GM18526 (cell line): Measurements from ENCODE around the gene P4HTM.

Experiments used
- POLR2A ChIP-seq: IDR thresholded peaks from 3 replicates; pipeline ENCODE4 v1.6.1; 2011; ENCODE audit not compliant: insufficient read length; ENCODE audit errors: extremely low read depth

Gene P4HTM

DNA sequence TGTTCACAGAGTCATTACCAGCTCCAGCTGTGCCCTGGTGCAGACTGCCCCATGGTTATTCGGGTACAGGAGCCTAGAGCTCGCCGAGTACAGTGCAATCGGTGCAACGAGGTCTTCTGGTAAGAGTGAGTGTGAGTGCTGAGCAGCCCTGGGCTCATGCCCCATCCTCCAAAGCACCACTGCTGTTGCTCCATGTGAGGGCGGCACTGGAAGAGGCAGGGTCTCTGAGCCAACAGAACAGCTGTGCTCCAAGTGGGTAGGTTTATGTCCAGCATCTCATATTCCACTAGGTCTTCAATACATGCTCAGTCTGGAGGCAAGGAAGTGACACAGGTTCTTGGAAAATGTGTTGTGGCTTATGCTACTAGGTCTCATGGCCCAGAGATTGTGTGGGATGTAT is 19.5 kb upstream of the P4HTM start:
- no peak for TF ChIP-seq POLR2A

DNA sequence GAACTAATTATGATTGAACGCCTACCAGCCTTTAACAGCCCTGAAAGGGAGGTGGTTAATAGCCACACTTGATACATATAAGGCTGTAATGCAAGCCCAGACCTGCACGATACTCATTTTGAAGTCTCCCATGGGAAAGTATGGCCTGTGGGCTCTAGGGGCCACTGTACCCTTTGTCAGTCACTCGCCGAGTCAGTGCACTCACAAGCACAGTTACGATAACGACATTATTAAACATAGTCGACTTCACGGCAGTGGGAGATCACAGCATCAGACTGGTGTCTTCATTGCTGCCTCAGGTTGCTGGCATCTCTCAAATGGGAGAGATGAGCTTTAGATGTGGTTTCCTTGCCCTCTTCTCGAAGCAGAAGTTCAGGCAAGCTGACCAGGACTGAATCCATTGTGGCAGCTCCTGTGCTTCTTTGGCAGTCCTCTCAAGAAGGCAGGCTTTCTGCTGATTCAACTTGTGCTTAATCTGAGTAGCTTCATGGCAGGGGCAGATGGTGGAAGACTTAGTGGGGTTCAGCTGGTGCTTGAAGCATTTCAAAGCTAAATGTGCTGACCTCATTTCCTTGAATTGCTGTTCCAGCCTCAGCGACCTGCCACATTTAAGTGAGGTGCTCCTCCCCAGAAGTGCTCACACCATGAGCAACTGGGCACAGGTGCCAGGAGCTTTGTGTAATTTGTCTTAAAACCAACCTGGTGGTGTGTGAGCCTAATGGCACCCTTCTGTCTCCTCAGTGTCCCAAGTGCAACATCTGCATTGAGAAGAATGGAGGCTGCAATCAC is 15.8 kb upstream of the P4HTM start:
- TF ChIP-seq POLR2A = no peak

DNA sequence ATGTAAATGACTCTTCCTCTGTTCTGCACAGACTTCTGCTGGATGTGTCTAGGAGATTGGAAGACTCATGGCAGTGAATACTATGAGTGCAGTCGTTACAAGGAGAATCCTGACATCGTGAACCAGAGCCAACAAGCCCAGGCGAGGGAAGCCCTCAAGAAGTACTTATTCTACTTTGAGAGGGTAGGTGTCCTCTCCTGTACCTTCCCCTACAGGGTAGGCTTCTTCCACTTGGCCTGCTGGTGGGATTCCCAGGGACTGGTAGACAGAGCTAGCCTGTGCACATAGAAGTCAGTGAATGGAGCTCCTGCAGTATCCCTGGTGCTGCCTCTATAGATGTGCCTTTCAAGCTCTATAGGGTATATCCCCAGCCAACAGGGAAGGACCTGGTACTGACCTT is 10.6 kb upstream of the P4HTM start:
- no peak for TF ChIP-seq POLR2A

DNA sequence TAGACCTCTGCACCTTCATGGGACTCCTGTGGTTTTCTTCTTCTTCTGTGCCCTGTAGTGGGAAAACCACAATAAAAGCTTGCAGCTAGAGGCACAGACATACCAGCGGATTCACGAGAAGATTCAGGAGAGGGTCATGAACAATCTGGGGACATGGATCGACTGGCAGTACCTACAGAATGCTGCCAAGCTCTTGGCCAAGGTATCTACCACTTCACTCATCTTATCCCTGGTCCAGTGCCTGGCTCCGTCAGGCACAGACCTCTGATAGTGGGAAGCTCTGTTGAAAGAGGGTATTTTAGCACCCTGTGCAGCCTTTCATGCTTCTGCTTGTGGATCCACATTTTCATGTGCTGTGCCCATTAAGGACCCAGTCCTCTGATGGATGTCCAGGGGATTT is 9.7 kb upstream of the P4HTM start:
- TF ChIP-seq POLR2A = no peak

DNA sequence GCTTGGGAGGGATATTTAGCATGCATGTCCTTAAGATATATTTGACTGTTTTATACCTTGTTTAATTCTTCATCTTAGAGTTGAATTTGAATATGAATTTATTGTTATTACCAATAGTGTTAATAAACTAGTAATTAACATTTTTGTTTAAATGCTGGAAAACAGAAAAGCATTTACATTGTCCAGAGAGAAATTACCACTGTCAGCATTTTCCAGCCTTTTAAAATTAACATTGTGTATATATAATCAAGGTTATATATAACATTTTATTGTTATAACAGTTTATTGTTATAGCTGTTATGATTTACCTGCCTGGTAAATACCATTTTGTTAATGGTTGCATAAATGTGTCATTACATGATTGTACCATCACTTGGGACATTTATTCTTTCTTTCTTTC is 8.0 kb upstream of the P4HTM start:
- TF ChIP-seq POLR2A = no peak

DNA sequence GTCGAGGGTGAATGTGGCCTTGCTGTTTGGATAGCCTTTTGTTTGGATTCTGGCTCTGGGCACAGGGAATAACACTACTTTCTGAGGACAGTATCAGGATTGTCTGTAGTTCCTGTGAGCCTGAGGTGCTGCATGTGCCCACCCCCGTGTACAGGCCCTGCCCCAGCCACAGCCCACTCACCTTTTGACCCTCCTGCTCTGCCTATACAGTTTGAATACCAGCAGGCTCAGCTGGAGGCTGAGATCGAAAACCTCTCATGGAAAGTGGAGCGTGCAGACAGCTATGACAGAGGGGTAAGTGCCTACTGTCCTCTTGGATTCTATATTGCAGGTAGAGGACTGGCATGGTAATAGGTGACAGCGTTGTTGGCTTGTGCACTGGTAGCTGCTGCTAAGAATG is 7.4 kb upstream of the P4HTM start:
- no peak for TF ChIP-seq POLR2A

DNA sequence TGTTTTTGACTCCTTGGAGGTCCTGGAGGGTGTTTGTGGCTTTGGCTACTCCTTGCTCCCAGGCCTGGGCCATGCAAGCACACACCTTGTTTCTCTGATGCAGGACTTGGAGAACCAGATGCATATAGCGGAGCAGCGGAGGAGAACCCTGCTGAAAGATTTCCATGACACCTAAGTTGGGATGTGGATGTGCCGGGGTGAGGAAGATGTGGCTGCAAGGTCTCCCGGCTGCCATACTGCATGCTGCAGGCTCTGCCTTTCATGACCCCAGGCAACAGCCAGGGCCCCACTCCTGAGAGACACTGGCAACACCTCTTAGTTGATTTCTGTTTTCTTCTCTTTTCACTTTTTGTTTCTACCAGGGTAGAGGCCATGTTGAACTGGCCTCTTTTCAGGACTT is 6.9 kb upstream of the P4HTM start:
- no peak for TF ChIP-seq POLR2A

DNA sequence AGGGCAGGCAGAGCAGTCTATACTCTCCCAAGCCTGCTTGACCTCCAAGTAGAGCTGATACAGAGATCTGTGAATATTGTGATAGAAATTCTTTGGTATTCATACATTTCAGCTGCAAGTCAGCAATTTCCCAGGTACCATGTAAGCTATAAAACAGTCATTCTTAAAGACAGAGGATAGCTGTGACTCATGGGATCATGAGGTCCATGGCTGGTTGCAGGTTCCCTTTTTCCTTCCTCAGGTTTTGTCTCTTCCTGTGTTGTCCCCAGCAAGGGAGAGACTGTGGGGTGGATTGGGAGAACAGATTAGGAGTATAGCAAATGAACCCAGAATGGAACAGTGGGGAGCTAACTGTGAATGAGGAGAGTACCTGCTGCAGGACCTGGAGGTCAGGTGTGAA is 5.4 kb upstream of the P4HTM start:
- TF ChIP-seq POLR2A = no peak

DNA sequence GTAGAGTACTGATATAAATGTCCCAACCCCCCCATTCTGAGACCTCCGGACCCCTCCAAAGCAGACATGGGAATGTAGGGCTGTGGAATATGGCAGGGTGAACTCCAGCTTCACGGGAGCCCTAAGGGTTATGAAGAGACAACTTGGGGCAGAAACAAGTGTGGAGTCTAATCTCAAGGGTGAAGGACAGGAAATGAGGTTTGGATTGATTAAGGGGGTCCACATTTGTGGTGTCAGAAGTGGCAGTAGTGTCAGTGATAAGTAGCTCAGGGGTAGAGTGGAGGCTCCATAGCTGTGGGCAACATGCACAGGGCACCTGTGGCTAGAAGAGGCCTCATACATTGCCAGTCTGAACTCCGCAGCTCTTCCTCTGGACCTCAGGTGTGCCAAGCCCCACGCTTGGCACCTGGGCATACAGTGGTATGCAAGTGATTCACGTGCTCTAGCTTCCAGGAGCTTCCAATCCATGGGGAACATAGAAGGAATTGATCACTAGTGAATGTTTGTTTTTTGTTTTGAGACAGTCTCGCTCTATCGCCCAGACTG is 4.1 kb upstream of the P4HTM start:
- TF ChIP-seq POLR2A = no peak

DNA sequence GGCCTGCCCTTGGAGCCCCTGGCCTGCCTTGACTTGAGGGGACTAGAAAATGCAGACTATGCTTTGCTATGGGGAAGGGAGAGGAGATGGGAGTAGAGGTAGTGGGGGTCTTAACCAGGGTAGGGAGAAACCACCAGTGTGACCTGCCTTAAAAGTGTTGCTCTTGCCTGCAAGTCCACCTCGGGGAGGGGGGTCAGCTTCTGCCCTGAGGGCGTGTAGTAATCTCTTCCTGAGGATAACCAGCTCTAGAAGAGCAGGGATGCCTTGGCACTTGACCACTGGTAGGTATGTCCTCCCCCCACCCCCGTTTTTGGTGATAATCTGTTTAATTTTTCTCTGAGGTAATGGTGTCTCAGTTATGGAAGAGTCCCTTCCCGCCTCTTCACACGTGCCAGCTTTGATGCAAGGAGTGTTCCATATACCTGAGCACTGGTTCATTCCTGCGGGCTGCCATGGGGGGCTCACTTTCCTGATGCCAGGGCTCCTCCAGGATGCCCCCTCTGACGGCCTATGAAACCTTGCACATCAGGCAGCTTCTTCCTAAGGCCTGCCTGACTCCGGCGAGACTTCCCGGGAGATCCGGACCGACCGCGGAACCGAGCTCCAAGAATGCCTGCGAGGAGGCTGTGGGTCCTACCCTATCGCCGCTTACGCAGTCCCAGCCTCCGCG is 780 bp upstream of the P4HTM start:
- no peak for TF ChIP-seq POLR2A

DNA sequence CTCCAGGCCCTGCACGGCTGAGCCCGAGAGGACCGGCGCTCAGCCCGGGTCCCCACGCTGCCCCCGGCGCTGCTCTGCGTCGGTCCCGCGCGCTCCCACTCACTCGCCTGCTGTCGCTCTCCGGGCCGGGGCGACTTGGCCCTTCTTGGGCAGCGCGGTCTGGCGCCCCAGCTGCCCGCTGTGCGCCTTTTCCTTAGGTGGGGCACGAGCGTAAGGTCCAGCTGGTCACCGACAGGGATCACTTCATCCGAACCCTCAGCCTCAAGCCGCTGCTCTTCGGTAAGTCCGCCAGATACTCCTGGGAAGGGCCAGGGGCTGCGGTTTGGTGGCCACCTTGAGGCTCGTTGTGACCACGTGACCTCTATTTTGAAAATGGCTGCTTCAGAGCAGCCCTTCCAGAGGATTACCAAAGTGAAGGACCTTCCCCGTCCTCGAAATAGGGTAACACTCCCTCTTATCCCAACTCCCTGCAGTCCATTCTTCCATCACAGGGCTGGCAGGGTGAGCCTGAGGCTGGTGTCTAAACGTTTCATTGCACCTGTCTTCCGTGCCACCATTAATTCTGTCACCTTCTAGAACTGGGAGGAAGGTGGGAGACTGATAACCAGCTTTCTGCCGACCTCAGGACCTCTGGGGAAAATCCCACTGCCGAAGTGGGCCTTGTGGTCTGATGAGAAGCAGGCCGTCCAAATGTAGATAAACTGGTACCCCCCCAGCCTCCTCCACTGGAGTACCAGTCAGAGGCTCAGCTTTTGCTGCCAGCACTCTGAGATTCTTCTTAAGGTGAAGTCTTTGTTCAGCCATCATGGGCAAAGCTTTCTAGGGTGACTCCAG is 812 bp downstream of the P4HTM start:
- TF ChIP-seq POLR2A = no peak

DNA sequence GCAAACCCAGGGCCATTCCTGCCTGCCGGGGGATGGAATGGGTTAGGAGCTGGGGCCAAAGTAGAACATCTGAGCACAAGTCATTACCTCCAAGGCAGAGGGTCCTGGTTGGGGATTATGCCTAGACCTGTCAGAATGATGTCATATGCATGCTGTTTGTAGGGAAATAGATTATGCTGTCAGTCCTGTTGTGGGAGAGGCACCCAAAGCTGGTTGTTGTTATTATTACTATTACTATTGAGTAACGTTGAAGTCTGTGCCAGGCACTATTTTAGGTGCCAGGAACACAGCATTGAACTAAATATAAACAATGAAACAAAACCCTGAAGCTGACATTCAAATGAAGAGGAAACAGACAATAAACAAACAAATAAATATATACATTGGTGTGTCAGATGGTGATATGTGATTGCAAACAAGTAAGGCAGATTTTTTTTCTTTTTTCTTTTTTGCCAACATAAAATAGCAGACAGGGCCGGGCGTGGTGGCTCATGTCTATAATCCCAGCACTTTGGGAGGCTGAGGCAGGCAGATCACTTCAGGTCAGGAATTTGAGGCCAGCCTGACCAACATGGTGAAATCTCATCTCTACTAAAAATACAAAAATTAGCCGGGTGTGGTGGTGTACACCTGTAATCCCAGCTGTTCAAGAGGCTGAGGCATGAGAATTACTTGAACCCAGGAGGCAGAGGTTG is 2.0 kb downstream of the P4HTM start:
- TF ChIP-seq POLR2A = no peak

DNA sequence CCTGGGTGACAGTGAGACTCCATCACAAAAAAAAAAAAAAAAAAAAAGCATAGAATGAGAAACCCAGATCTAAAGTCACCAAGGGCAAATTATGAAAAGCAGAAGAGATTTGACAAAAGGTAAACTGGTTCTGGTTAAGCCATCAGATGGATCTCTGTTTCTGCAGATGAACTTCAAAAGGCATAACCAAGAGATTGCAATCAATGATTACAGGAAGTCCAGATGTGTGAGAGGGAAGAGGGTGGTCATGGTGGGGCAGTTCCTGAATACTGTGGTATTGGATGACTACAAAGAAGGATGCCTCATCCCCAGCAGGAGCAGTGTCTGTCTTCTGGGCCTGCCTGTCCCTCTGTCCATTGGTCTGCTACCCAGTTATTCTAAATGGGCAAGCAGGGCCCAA is 3.8 kb downstream of the P4HTM start:
- no peak for TF ChIP-seq POLR2A

DNA sequence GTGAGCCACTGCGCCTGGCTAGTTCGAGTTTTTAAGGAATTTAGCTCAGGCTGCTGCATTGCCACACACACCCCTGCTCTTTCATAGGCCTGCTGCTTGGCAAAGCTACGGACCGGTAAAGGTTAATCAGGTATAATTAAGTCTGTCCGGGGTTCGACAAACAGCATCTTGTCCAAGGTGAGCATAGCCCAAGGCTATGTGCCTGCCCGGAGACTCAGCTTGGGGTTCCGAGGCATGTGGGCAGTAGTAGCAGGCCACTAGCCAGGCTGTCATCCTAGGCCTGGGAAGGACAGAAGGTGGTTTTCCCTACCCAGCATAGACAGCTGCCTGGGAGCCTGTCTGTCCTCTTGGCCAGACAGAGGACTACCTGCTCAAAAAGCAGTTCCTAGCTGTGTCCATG is 6.6 kb downstream of the P4HTM start:
- TF ChIP-seq POLR2A = no peak

DNA sequence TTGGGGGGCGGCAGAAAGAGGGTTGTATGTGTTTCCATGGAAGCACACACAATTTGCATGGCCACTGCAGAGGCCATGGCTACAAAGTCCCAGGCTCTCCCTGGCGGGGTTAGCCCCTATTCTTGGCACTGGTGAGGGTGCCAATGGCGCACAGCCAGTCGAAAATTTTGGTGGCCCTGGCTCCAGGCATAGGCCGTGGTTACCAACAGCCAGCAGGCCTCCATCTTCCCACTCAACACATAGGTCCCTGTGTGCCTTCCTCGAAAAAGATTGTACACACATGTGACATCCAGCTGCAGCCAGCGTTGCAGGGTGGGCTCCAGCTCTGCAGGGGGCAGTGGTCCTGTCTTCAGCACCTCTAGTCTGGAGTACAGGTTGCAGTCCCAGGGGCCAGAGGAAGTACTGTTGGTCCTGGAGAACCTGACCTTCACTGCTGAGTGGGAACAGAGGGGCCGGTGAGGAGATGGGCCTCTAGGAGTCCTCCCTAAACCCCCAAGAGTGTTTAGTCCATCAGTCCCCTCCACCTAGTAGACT is 7.1 kb downstream of the P4HTM start:
- no peak for TF ChIP-seq POLR2A
